BJ (cell line): ENCODE data around the gene PILRB. TPM values are rescaled to one million over a fixed set of nuclear protein-coding genes. Genes with fewer than 3 reads are reported as not detected.
"Not testable (repeated sequence)": the region's sequence is repeated elsewhere in the genome, so short reads cannot be mapped to it uniquely, and the experiment has no call there.

Experiments
- CTCF ChIA-PET: fragments of 350-600 bp; formaldehyde crosslinking; extraction: SDS; loops from one replicate; lab custom pipeline; 2021; ENCODE audit warnings: antibody characterized with exemption, inconsistent platforms; lab: Yijun Ruan, JAX
- POLR2A ChIA-PET: fragments of 300-600 bp; sonication (Branson Sonifier 250); formaldehyde crosslinking; extraction: SDS; loops from one replicate; lab custom pipeline; 2021; ENCODE audit warnings: antibody characterized with exemption; lab: Charles Lee
- DNase-seq: peaks from one replicate; pipeline ENCODE4 v3.0.0-alpha.2; 2011; ENCODE audit warnings: low read depth
- H3K27me3 ChIP-seq: 2 replicates; pipeline ENCODE4 v1.6.0; 2011; ENCODE audit warnings: low read length; ENCODE audit not compliant: control insufficient read depth, insufficient read depth
- H3K36me3 ChIP-seq: 2 replicates; pipeline ENCODE4 v1.5.1; 2011; ENCODE audit warnings: low read length; ENCODE audit not compliant: control insufficient read depth, insufficient read depth
- H3K4me3 ChIP-seq: 2 replicates; pipeline ENCODE4 v1.5.1; 2011; ENCODE audit warnings: low read depth, mild to moderate bottlenecking, control low read depth, low read length
- polyA plus RNA-seq: library from polyadenylated mRNA; depleted of rRNA; stranded (reverse); fragments of >200 nt; gene quantifications from 2 replicates; pipeline ENCODE4 v1.2.3, GENCODE V29; 2011
- TF ChIP-seq, protein P1 (sequence below): IDR thresholded peaks from 2 replicates; pipeline ENCODE4 v1.5.1; 2011; ENCODE audit warnings: low read depth, mild to moderate bottlenecking, control low read depth, inconsistent platforms, low read length, moderate library complexity; ENCODE audit not compliant: insufficient read depth

The PILRB gene
- polyA plus RNA-seq, 1 experiment = 25.4 TPM

DNA sequence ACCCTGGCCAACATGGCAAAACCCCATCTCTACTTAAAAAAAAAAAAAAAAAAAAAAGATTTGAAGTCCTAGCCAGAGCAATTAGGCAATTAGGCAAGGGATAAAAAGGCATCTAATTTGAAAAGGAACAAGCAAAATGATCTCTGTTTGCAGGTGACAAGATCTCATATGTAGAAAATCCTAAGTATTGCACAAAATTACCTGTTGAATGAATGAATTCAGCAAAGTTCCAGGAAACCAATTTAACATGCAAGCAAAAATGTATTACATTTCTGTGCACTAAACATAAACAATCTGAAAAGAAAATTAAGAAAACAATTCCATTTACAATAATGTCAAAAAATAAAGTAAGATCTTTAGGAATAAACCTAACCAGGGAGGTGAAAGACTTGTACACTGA lies 5.2 kb downstream of the PILRB start:
- H3K36me3 ChIP-seq = peaks cover 20% of the 10 kb centered on the region
- CTCF ChIA-PET = no interaction called here

DNA sequence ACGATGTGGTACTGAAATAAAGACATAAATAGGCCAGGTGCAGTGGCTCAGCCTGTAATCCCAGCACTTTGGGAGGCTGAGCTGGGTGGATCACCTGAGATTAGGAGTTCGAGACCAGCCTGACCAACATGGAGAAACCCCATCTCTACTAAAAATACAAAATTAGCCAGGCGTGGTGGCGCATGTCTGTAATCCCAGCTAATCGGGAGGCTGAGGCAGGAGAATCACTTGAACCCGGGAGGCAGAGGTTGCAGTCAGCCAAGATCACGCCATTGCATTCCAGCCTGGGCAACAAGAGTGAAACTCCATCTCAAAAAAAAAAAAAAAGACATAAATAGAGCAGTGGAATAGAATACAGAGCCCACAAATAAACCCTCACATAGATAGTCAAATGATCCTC lies 5.9 kb downstream of the PILRB start:
- H3K4me3 ChIP-seq, DNase-seq, POLR2A ChIA-PET, H3K27me3 ChIP-seq, CTCF ChIA-PET: not testable (repeated sequence)
- peaks cover 15% of the 10 kb centered on the region for H3K36me3 ChIP-seq

More for the DNA sequence above, 5.2 kb downstream of the PILRB start:
- TF ChIP-seq, protein P1, sequence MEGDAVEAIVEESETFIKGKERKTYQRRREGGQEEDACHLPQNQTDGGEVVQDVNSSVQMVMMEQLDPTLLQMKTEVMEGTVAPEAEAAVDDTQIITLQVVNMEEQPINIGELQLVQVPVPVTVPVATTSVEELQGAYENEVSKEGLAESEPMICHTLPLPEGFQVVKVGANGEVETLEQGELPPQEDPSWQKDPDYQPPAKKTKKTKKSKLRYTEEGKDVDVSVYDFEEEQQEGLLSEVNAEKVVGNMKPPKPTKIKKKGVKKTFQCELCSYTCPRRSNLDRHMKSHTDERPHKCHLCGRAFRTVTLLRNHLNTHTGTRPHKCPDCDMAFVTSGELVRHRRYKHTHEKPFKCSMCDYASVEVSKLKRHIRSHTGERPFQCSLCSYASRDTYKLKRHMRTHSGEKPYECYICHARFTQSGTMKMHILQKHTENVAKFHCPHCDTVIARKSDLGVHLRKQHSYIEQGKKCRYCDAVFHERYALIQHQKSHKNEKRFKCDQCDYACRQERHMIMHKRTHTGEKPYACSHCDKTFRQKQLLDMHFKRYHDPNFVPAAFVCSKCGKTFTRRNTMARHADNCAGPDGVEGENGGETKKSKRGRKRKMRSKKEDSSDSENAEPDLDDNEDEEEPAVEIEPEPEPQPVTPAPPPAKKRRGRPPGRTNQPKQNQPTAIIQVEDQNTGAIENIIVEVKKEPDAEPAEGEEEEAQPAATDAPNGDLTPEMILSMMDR = no peak
- POLR2A ChIA-PET = no interaction called here
- no peak overlapping the region for H3K4me3 ChIP-seq
- no peaks in the 10 kb centered on the region for H3K27me3 ChIP-seq
- DNase-seq = no peak

DNA sequence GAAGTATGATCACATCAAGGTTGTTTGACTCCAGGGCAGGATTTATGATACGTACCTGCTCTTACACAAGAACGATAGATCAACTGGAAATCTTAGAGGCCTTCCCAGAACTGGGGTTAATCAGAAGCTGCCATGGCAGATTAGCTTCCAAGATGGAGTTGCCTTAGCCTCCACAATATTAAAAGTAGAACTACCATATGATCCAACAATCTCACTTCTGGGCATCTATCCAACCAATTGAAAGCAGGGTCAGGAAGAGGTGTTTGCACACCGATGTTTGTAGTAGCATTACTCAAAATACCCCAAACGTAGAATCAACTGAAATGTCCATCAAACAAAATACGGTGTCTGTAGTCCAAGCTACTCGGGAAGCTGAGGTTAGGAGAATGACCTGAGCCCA lies 6.6 kb downstream of the PILRB start:
- CTCF ChIA-PET = no interaction called here
- POLR2A ChIA-PET = no interaction called here
- no peak overlapping the region for H3K4me3 ChIP-seq
- TF ChIP-seq, protein P1 = no peak
- peaks cover 9% of the 10 kb centered on the region for H3K36me3 ChIP-seq
- DNase-seq = no peak
- no peaks in the 10 kb centered on the region for H3K27me3 ChIP-seq

DNA sequence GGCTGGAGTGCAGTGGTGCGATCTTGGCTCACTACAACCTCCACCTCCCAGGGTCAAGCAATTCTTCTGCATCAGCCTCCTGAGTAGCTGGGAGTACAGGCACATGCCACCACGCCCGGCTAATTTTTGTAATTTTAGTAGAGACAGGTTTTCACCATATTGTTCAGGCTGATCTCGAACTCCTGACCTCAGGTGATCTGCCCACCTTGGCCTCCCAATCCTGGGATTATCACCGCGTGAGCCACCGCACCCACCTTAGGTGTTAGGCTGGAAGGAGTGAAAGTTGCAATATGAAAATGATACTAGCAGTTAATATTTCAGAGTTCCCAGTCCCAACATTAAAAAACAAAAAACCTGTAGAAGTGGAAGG lies 8.1 kb downstream of the PILRB start:
- POLR2A ChIA-PET, CTCF ChIA-PET: not testable (repeated sequence)

DNA sequence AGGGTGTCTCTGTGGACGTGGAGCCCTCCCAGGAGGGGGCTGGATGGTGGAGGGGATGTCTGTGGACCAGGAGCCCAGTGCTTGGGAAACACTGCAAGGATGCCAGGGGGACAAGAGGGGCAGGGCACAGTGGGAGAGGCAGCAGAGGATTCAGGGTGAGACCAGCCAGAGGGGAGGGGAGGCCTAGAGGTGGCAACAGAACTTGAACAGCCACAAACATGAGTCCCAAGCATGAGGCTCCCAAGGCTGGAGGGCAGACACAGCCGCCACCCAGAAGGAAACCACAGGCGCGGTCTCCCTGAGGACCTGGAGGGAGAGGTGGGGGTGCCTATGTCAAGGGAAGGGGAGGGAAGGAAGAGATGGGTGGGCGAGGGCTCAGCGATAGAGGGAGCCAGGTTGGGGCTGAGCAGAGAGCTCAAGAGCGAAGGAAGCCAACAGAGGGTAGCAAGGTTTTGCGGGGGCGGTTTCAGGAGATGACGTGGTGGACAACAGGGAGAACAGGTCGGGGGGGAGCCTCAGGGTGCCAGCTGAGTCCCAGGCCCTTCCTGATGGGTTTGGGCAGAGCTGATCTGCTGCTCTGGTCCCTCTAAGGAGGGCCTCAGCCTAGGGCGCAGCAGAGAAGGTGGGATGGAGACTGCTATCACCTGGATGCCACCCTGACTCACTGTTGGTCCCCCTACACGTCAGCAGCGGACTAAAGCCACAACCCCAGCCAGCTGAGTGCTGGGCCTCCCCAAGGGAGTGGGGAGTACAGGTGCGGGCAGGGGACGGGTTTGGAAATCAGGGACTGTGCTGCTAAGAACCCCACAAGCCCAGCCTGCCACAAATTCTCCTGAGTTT lies 8.7 kb downstream of the PILRB start:
- DNase-seq = no peak
- CTCF ChIA-PET = no interaction called here
- Histone ChIP-seq H3K4me3 (no peak overlapping the region), H3K36me3 (peaks cover under 1% of the 10 kb centered on the region), H3K27me3 (no peaks in the 10 kb centered on the region)
- TF ChIP-seq, protein P1 = no peak
- POLR2A ChIA-PET = no interaction called here

More for the DNA sequence above, 8.1 kb downstream of the PILRB start:
- not testable (repeated sequence) for DNase-seq, H3K27me3 ChIP-seq, H3K36me3 ChIP-seq, H3K4me3 ChIP-seq

DNA sequence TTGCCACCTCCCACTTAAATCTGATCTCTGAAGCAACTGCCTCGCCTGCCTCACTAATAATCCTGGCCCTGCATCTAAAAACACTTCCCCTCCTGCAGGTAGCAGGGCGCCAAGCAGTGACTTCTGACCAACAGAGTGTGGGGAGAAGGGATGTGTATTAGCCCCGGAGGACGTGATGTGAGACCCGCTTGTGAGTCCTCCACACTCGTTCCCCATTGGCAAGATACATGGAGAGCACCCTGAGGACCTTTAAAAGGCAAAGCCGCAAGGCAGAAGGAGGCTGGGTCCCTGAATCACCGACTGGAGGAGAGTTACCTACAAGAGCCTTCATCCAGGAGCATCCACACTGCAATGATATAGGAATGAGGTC lies 9.3 kb downstream of the PILRB start:
- Histone ChIP-seq H3K4me3 (no peak overlapping the region), H3K27me3 (no peaks in the 10 kb centered on the region), H3K36me3 (no peaks in the 10 kb centered on the region; the same call in 1 of the 2 replicates)
- TF ChIP-seq, protein P1 = no peak
- ChIA-PET POLR2A (no interaction called here), CTCF (no interaction called here)
- DNase-seq = no peak
